ENCODE data around the gene ITGA1. TPM values are rescaled to one million over a fixed set of nuclear protein-coding genes. Genes with fewer than 3 reads are reported as not detected.

The ITGA1 gene
- total and polyA plus RNA-seq, 2 of the 8 experiments (the other 6 are each of a cell fraction or from before 2014, with no cell fraction given): 2.3 to 9.0 TPM

DNA sequence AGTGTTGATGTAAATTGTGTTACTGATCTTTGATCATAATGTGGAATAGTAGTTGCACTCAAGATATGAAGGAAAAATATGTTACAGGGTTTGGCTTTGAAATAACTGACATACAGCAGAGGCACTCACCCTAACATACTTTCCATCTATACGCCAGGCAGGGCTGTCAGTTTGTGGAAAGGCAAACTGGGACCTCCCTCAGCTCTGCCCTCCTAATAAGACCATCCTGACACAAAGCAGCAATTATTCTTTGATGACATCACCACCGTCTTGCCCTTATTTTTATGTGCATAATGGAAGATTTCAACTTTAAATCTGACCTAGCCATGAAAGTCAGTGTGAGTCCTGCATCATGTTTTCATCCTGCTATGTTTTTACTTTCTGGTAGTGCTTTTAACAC is 42.9 kb downstream of the ITGA1 start:
- Histone ChIP-seq H3K79me1 (ENCODE audit: low read depth, low read length) (no peaks in the 10 kb centered on the region), H3K27me3 (replicated peaks in 1 of 4; ENCODE audit: control insufficient read depth in 3 of 4, extremely low read depth in 1 of 4, insufficient read depth in 3 of 4, low read length in 3 of 4) (no peaks in the 10 kb centered on the region), H3K23me2 (ENCODE audit: low read depth, low read length) (no peaks in the 10 kb centered on the region), H3K4me2 (ENCODE audit: insufficient read depth in 1 of 2, low read depth in 2 of 2, low read length in 2 of 2) (no peak overlapping the region), H3K56ac (replicated peaks; ENCODE audit: insufficient read length, low read depth, low read length) (no peak overlapping the region), H3K23ac (ENCODE audit: insufficient read length) (no peak overlapping the region), H3K9ac (replicated peaks in 1 of 4; ENCODE audit: extremely low read depth in 1 of 4, low read depth in 3 of 4, low read length in 3 of 4) (no peak overlapping the region), H3K79me2 (ENCODE audit: control insufficient read depth in 1 of 2, insufficient read depth in 2 of 2, low read length in 2 of 2) (no peaks in the 10 kb centered on the region), H3K27ac (ENCODE audit: low read depth, low read length) (no peak overlapping the region), H3K4me3 (ENCODE audit: extremely low read depth in 1 of 4, insufficient read depth in 2 of 4, low read depth in 3 of 4, low read length in 4 of 4) (no peak overlapping the region), H4K91ac (replicated peaks; ENCODE audit: insufficient read length, low read length) (no peak overlapping the region), H2BK15ac (ENCODE audit: low read length) (no peak overlapping the region), H2BK12ac (ENCODE audit: low read depth, low read length) (no peak overlapping the region), H3K4ac (replicated peaks; ENCODE audit: insufficient read length, low read depth, low read length) (no peak overlapping the region), H3K9me3 (ENCODE audit: insufficient read depth in 2 of 2, low read depth in 1 of 2, low read length in 1 of 2) (no peaks in the 10 kb centered on the region; a peak in 1 of 4 replicates), H4K20me1 (replicated peaks in 1 of 2; ENCODE audit: control insufficient read depth in 1 of 2, insufficient read depth in 2 of 2, low read length in 2 of 2) (no peaks in the 10 kb centered on the region), H3K14ac (ENCODE audit: insufficient read length) (no peak overlapping the region), H2BK120ac (replicated peaks; ENCODE audit: low read depth, low read length) (no peak overlapping the region), H4K5ac (ENCODE audit: insufficient read length, low read depth, low read length) (no peak overlapping the region), H2BK5ac (ENCODE audit: low read depth, low read length) (no peak overlapping the region), H4K8ac (ENCODE audit: extremely low read depth, insufficient read depth, low read length) (no peak overlapping the region), H3K36me3 (ENCODE audit: control insufficient read depth in 2 of 4, insufficient read depth in 4 of 4, low read length in 3 of 4) (no peaks in the 10 kb centered on the region), H2AFZ (ENCODE audit: low read length) (no peak overlapping the region), H2AK5ac (ENCODE audit: low read depth, low read length) (no peak overlapping the region), H3K18ac (ENCODE audit: extremely low read depth, low read length) (no peak overlapping the region), H2BK20ac (ENCODE audit: low read length) (no peak overlapping the region), H3K4me1 (replicated peaks in 1 of 4; ENCODE audit: control insufficient read depth in 3 of 4, insufficient read depth in 4 of 4, low read length in 3 of 4) (no peaks in the 10 kb centered on the region)
- FAIRE-seq (no peak), DNase-seq (ENCODE audit: low read depth in 1 of 2, low spot score in 2 of 2) (no peak)
- ChIA-PET POLR2A (ENCODE audit: partially characterized antibody) (no interaction called here), CTCF (ENCODE audit: partially characterized antibody) (no interaction called here)
- WGBS, 2 experiments (ENCODE audit: extremely low coverage in 1 of 2, insufficient coverage in 1 of 2, insufficient read length in 1 of 2, insufficient replicate concordance in 2 of 2, low coverage in 1 of 2, low lambda C conversion rate in 2 of 2, missing lambda C conversion rate in 1 of 2): 89% methylated on average over 2 of the region's 2 CpGs; no CpG with 5 or more reads in 1 of the 2 experiments
- no peak for TF ChIP-seq POLR2A (IDR thresholded peaks at IDR 0.05; ENCODE audit: control extremely low read depth in 1 of 2, low read depth in 2 of 2, low read length in 2 of 2)
- TF ChIP-seq GTF2F1 (IDR thresholded peaks at IDR 0.05; ENCODE audit: borderline replicate concordance, low read depth, low read length): no peak
- no peak for TF ChIP-seq PHF8 (conservative IDR thresholded peaks at IDR 0.05; ENCODE audit: low read depth, low read length)
- no peak for TF ChIP-seq BACH1 (IDR thresholded peaks at IDR 0.05; ENCODE audit: low read length)
- no peak for TF ChIP-seq CEBPB (IDR thresholded peaks at IDR 0.05; ENCODE audit: low read depth, low read length)
- TF ChIP-seq HDAC2 (IDR thresholded peaks at IDR 0.05; ENCODE audit: borderline replicate concordance in 1 of 2, low read depth in 2 of 2, low read length in 2 of 2): no peak
- TF ChIP-seq KDM1A (IDR thresholded peaks at IDR 0.05; ENCODE audit: borderline replicate concordance, low read length): no peak
